Kasumi-1 (cell line): ENCODE measurements around the gene SLBP.
A peak's percentile ranks its signal among the peaks of the same experiment; 100 is the strongest.

Source experiments
- DNase-seq, 2 experiments: peaks; one replicate each; lab custom pipeline; 2025; lab: John Stamatoyannopoulos, UW

Gene SLBP

GRCh38 chr4:1727117-1728031, 15.3 kb upstream of the SLBP start:
- DNase-seq = peak; percentile 64 to 68

GRCh38 chr4:1726146-1726934, 14.2 kb upstream of the SLBP start:
- DNase-seq = peak; percentile 65 to 70

GRCh38 chr4:1725521-1725920, 13.4 kb upstream of the SLBP start:
- no peak for DNase-seq

- DNase-seq = peak in 1 of 2 experiments; percentile 29
Observed at GRCh38 chr4:1723131-1723801, 11.1 kb upstream of the SLBP start.

- DNase-seq = no peak
Observed at GRCh38 chr4:1722551-1723118, 10.5 kb upstream of the SLBP start.

- peak in 1 of 2 experiments; percentile 21 for DNase-seq
Observed at GRCh38 chr4:1721666-1722550, 9.8 kb upstream of the SLBP start.

- peak; percentile 88 to 89 for DNase-seq
Observed at GRCh38 chr4:1721003-1721665, 9.0 kb upstream of the SLBP start, which contains the start of the genes TACC3 and TMEM129. Gene TACC3, plus strand, starts transcription at chr4:1721521. Its CDS starts 1,901 bp downstream, at chr4:1723422. Gene TMEM129, minus strand, starts transcription at chr4:1721323. Its CDS starts 486 bp downstream, at chr4:1720837.

GRCh38 chr4:1720163-1720983, 8.3 kb upstream of the SLBP start:
- peak in 1 of 2 experiments; percentile 15 for DNase-seq

- no peak for DNase-seq
Observed at GRCh38 chr4:1718095-1718850, 6.2 kb upstream of the SLBP start.

GRCh38 chr4:1717129-1718094, 5.3 kb upstream of the SLBP start:
- DNase-seq = no peak

GRCh38 chr4:1716065-1716945, 4.2 kb upstream of the SLBP start:
- DNase-seq = no peak

GRCh38 chr4:1715002-1715758, 3.1 kb upstream of the SLBP start:
- peak; percentile 69 to 80 for DNase-seq

- DNase-seq = no peak
Observed at GRCh38 chr4:1714303-1715001, 2.3 kb upstream of the SLBP start.

GRCh38 chr4:1713003-1713851, 1.1 kb upstream of the SLBP start:
- DNase-seq = no peak
